GM23338 (cell line): ENCODE results near the gene TEX13B.

Experiments used
- CREB1 ChIP-seq: fragments of 250-450 bp; sonication (Bioruptor Pico); IDR thresholded peaks from 2 replicates; pipeline ENCODE4 v1.5.0; 2020; ENCODE audit warnings: low read depth, mild to moderate bottlenecking, moderate library complexity
- CTCF ChIP-seq, 2 experiments: fragments of 200-600 bp in 1 of 2; sonication (generic) in 1 of 2; conservative IDR thresholded peaks; 2 replicates each; pipeline versions ENCODE4 v1.5.1 to v1.6.1; 2016 to 2017; ENCODE audit warnings: antibody characterized with exemption in 2 of 2, low read depth in 2 of 2, mild to moderate bottlenecking in 2 of 2, moderate library complexity in 1 of 2
- ETS1 ChIP-seq: IDR thresholded peaks from 2 replicates; pipeline ENCODE4 v1.6.1; 2016; ENCODE audit warnings: antibody characterized with exemption
- EZH2 ChIP-seq: fragments of 200-600 bp; sonication (generic); IDR thresholded peaks from one replicate; pipeline ENCODE4 v1.8.0; 2017; ENCODE audit warnings: antibody characterized with exemption, mild to moderate bottlenecking, low read depth; ENCODE audit not compliant: unreplicated experiment
- EZH2phosphoT487 ChIP-seq: fragments of 200-600 bp; sonication (generic); IDR thresholded peaks from one replicate; pipeline ENCODE4 v1.8.1; 2018; ENCODE audit warnings: antibody characterized with exemption; ENCODE audit not compliant: unreplicated experiment
- JUNB ChIP-seq: IDR thresholded peaks from one replicate; pipeline ENCODE4 v1.6.1; 2016; ENCODE audit warnings: antibody characterized with exemption; ENCODE audit not compliant: unreplicated experiment
- NANOG ChIP-seq: IDR thresholded peaks from 2 replicates; pipeline ENCODE4 v1.6.1; 2016; ENCODE audit warnings: antibody characterized with exemption, borderline replicate concordance
- POLR2AphosphoS5 ChIP-seq: IDR thresholded peaks from 2 replicates; pipeline ENCODE4 v1.6.1; 2016; ENCODE audit warnings: antibody characterized with exemption, low read depth
- REST ChIP-seq: IDR thresholded peaks from one replicate; pipeline ENCODE4 v1.6.1; 2018; ENCODE audit warnings: antibody characterized with exemption; ENCODE audit not compliant: unreplicated experiment
- STAT1 ChIP-seq: IDR thresholded peaks from one replicate; pipeline ENCODE4 v1.6.1; 2016; ENCODE audit warnings: antibody characterized with exemption; ENCODE audit not compliant: unreplicated experiment
- ZNF114 ChIP-seq: fragments of 250-450 bp; sonication (Bioruptor Pico); IDR thresholded peaks from 2 replicates; pipeline ENCODE4 v1.5.0; 2020; ENCODE audit warnings: mild to moderate bottlenecking, moderate library complexity
- ZNF331 ChIP-seq: fragments of 250-450 bp; sonication (Bioruptor Pico); IDR thresholded peaks from 2 replicates; pipeline ENCODE4 v1.5.0; 2020; ENCODE audit warnings: low read depth, mild to moderate bottlenecking, moderate library complexity

- TF ChIP-seq CTCF (conservative IDR thresholded peaks at IDR 0.05; ENCODE audit: low read depth in 2 of 2): no peak
- TF ChIP-seq EZH2phosphoT487: no peak
- no peak for TF ChIP-seq POLR2AphosphoS5
- no peak for TF ChIP-seq REST
- no peak for TF ChIP-seq ZNF114 (CRISPR knock-in tag)
- TF ChIP-seq CREB1 (CRISPR knock-in tag): no peak
- no peak for TF ChIP-seq EZH2
- no peak for TF ChIP-seq NANOG
- TF ChIP-seq JUNB: no peak
- TF ChIP-seq STAT1: no peak
- TF ChIP-seq ZNF331 (CRISPR knock-in tag): no peak
- no peak for TF ChIP-seq ETS1
Measured at GRCh38 chrX:107970073-107970472, 12.1 kb downstream of the TEX13B start.
